DND-41 (cell line): ENCODE data around the gene TMEM182.

Source experiments
- ATAC-seq: fragments of 200-7000 bp; cut with Tn5 transposase; 3 replicates; pipeline ENCODE4 v1.9.1; 2021; ENCODE audit warnings: low read depth; ENCODE audit not compliant: insufficient read depth
- DNase-seq: peaks from one replicate; pipeline ENCODE4 v3.0.0-alpha.2; 2020
- H2AFZ ChIP-seq: 2 replicates; pipeline ENCODE4 v1.6.0; 2012; ENCODE audit warnings: low read depth, low read length
- H3K27ac ChIP-seq: 2 replicates; pipeline ENCODE4 v1.5.1; 2012; ENCODE audit warnings: low read length, inconsistent platforms
- H3K27me3 ChIP-seq: fragments of 200-600 bp; sonication (generic); 2 replicates; pipeline ENCODE4 v1.6.0; 2012; ENCODE audit warnings: low read length, mild to moderate bottlenecking, inconsistent platforms; ENCODE audit not compliant: insufficient read depth, poor library complexity
- H3K36me3 ChIP-seq: 2 replicates; pipeline ENCODE4 v1.5.1; 2012; ENCODE audit warnings: low read length, inconsistent platforms; ENCODE audit not compliant: insufficient read depth
- H3K4me1 ChIP-seq: 2 replicates; pipeline ENCODE4 v1.5.1; 2012; ENCODE audit warnings: mild to moderate bottlenecking, low read length; ENCODE audit not compliant: insufficient read depth
- H3K4me2 ChIP-seq: 2 replicates; pipeline ENCODE4 v1.6.0; 2012; ENCODE audit warnings: mild to moderate bottlenecking, moderate library complexity, low read length, inconsistent platforms; ENCODE audit not compliant: insufficient read depth
- H3K4me3 ChIP-seq, 2 experiments: fragments of 200-600 bp in 1 of 2; shearing (Covaris generic) in 1 of 2; 2 replicates each; pipeline ENCODE4 v1.5.1; 2012 to 2016; ENCODE audit warnings: inconsistent platforms in 2 of 2, low read length in 2 of 2, mild to moderate bottlenecking in 2 of 2, low read depth in 1 of 2, moderate library complexity in 1 of 2
- H3K79me2 ChIP-seq: 2 replicates; pipeline ENCODE4 v1.6.0; 2012; ENCODE audit warnings: low read length, inconsistent platforms; ENCODE audit not compliant: insufficient read depth
- H3K9ac ChIP-seq: 2 replicates; pipeline ENCODE4 v1.6.0; 2012; ENCODE audit warnings: low read depth, mild to moderate bottlenecking, inconsistent platforms, low read length, moderate library complexity
- H3K9me3 ChIP-seq: 2 replicates; pipeline ENCODE4 v1.5.1; 2012; ENCODE audit warnings: low read length, moderate library complexity, mild to moderate bottlenecking, inconsistent platforms; ENCODE audit not compliant: insufficient read depth, severe bottlenecking
- H4K20me1 ChIP-seq: 2 replicates; pipeline ENCODE4 v1.6.0; 2012; ENCODE audit warnings: low read length; ENCODE audit not compliant: insufficient read depth
- CTCF ChIP-seq: IDR thresholded peaks from 2 replicates; pipeline ENCODE4 v1.5.1; 2012; ENCODE audit warnings: borderline replicate concordance, low read length, moderate library complexity, mild to moderate bottlenecking; ENCODE audit not compliant: poor library complexity, severe bottlenecking; ENCODE audit errors: extremely low read depth
- EZH2 ChIP-seq: IDR thresholded peaks from 3 replicates; pipeline ENCODE4 v1.6.1; 2012; ENCODE audit warnings: borderline replicate concordance, low read depth, mild to moderate bottlenecking, moderate library complexity, low read length, inconsistent platforms; ENCODE audit not compliant: severe bottlenecking

Gene TMEM182

GRCh38 chr2:102790091-102790455 lies 28.2 kb downstream of the TMEM182 start:
- H3K4me1 ChIP-seq, result no peaks in the 10 kb centered on the region
- H3K9ac ChIP-seq, result no peak overlapping the region
- no peak overlapping the region for H3K4me3 ChIP-seq
- H3K27me3 ChIP-seq, result no peaks in the 10 kb centered on the region
- TF ChIP-seq EZH2 (no peak), CTCF (no peak)
- no peaks in the 10 kb centered on the region for H3K9me3 ChIP-seq
- no peaks in the 10 kb centered on the region for H4K20me1 ChIP-seq
- H3K36me3 ChIP-seq, result no peaks in the 10 kb centered on the region
- H3K27ac ChIP-seq, result no peak overlapping the region
- H2AFZ ChIP-seq, result no peak overlapping the region
- DNase-seq (no peak), ATAC-seq (no peak)
- no peaks in the 10 kb centered on the region for H3K79me2 ChIP-seq
- no peak overlapping the region for H3K4me2 ChIP-seq

GRCh38 chr2:102792568-102793208 lies 30.9 kb downstream of the TMEM182 start:
- TF ChIP-seq CTCF (no peak), EZH2 (no peak)
- Histone ChIP-seq H3K4me1 (no peaks in the 10 kb centered on the region), H3K4me2 (no peak overlapping the region), H3K27me3 (no peaks in the 10 kb centered on the region), H2AFZ (no peak overlapping the region), H3K27ac (no peak overlapping the region), H3K9me3 (no peaks in the 10 kb centered on the region), H3K4me3 (no peak overlapping the region), H3K79me2 (no peaks in the 10 kb centered on the region), H3K9ac (no peak overlapping the region), H3K36me3 (no peaks in the 10 kb centered on the region), H4K20me1 (no peaks in the 10 kb centered on the region)
- no peak for DNase-seq
- ATAC-seq, result no peak

- H4K20me1 ChIP-seq, result no peaks in the 10 kb centered on the region
- no peak overlapping the region for H2AFZ ChIP-seq
- no peak overlapping the region for H3K9ac ChIP-seq
- no peaks in the 10 kb centered on the region for H3K79me2 ChIP-seq
- ATAC-seq, result no peak
- H3K4me3 ChIP-seq, result no peak overlapping the region
- no peak overlapping the region for H3K27ac ChIP-seq
- TF ChIP-seq CTCF (no peak), EZH2 (no peak)
- no peak for DNase-seq
- peaks cover 10% of the 10 kb centered on the region for H3K9me3 ChIP-seq
- H3K4me2 ChIP-seq, result no peak overlapping the region
- no peaks in the 10 kb centered on the region for H3K4me1 ChIP-seq
- H3K27me3 ChIP-seq, result no peaks in the 10 kb centered on the region
- H3K36me3 ChIP-seq, result peaks cover 16% of the 10 kb centered on the region; the same call in 1 of the 2 replicates
Observed at GRCh38 chr2:102795641-102796040, 33.8 kb downstream of the TMEM182 start.

GRCh38 chr2:102796337-102796736 lies 34.5 kb downstream of the TMEM182 start:
- H2AFZ ChIP-seq, result no peak overlapping the region
- no peaks in the 10 kb centered on the region for H3K79me2 ChIP-seq
- peaks cover 17% of the 10 kb centered on the region for H3K9me3 ChIP-seq
- no peak overlapping the region for H3K4me2 ChIP-seq
- no peaks in the 10 kb centered on the region for H3K27me3 ChIP-seq
- peaks cover 16% of the 10 kb centered on the region; the same call in 1 of the 2 replicates for H3K36me3 ChIP-seq
- DNase-seq (no peak), ATAC-seq (no peak)
- H4K20me1 ChIP-seq, result no peaks in the 10 kb centered on the region
- no peak overlapping the region for H3K4me3 ChIP-seq
- H3K27ac ChIP-seq, result no peak overlapping the region
- no peak for TF ChIP-seq CTCF
- no peak for TF ChIP-seq EZH2
- H3K9ac ChIP-seq, result no peak overlapping the region
- no peaks in the 10 kb centered on the region for H3K4me1 ChIP-seq
